Lower leg skin (tissue), 4 donors: Measurements from ENCODE around the gene ZNF543. TPM values are rescaled to one million over a fixed set of nuclear protein-coding genes. Genes with fewer than 3 reads are reported as not detected.

Source experiments
- DNase-seq, 2 donors: peaks; one replicate each; pipeline ENCODE4 v3.0.0-alpha.2; 2019; ENCODE audit warnings: low spot score in 2 of 2
- H3K4me3 ChIP-seq: fragments of 200-600 bp; sonication (generic); 2 replicates; pipeline ENCODE4 v1.5.1; 2017; ENCODE audit warnings: mild to moderate bottlenecking, low read depth; ENCODE audit not compliant: poor library complexity, severe bottlenecking
- CTCF ChIP-seq, 3 donors: fragments of 450-650 bp; IDR thresholded peaks; one replicate each; pipeline ENCODE4 v1.5.1; 2016; ENCODE audit warnings: antibody characterized with exemption in 3 of 3, mild to moderate bottlenecking in 3 of 3, moderate library complexity in 2 of 3
- POLR2A ChIP-seq, 2 donors: fragments of 450-650 bp; IDR thresholded peaks; one replicate each; pipeline ENCODE4 v1.6.1; 2016 to 2017; ENCODE audit warnings: antibody characterized with exemption in 2 of 2, mild to moderate bottlenecking in 1 of 2, moderate library complexity in 1 of 2
- WGBS, 2 donors: methylation state at CpG; one replicate each; pipeline ENCODE4 v1.1.5; 2018; 5-methylcytosine and 5-hydroxymethylcytosine counted together
- intact Hi-C: fragments of 100-400 bp; cut with DNase I; formaldehyde crosslinking; loops from one replicate; pipeline ENCODE4 v1.15.0; 2023; ENCODE audit warnings: low total_unique reads
- total RNA-seq, 4 donors: library from RNA; depleted of rRNA; stranded (reverse); fragments of >200 nt; gene quantifications; one replicate each; pipeline ENCODE4 v1.1.0, GENCODE V29; 2016

Gene ZNF543
- total RNA-seq, 4 donors from 2014 or later = 11.4 to 15.7 (median 12.4) TPM

DNA sequence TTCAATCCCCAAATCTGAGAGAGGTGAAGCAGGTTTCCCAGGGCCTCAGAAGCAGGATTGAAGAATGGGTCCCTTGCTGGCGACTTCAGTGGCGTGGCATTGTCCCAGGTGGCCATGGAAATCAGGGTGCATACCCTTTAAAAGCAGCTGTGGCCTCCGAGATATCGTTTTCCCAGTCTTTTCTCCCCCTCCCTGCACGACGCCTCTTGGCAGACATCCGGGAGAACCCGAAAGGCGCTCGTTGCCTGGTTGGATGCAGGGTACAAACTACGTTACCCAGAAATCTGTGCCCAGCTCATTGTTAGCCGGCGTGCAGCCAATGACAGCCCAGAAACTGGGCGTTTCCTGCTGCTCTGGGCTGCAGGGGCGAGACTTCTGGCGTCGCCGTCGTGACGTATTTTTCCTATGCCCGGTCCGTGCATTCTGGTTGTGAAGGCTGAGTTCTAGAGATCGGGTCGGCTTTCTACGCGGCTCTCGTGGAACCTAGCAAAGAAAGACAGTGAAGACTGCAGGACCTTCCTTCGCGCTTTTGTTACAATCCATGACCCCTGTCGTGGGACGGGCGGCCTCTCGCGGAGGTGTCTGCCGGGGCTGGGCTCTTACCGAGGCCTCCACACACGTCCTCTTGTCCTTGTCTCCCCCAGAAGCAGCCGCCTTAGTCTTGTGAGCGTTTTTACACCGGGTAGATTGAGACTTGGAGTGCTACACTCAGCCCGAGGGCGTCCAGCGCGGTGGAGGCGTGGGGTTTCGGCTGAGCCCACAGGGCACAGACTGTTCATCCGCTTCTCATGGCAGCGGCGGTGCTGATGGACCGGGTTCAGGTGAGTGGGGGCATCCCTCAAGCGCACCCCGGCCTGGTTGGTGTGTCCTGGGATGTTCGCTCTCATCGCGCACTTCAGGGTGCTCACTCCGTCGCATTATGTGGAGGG, 30.9 kb downstream of the ZNF543 start, which contains the start of gene ZNF304:
Gene ZNF304, plus strand, starts transcription at position 395 of the 929 bp plus-strand sequence. Its CDS starts 394 bp downstream, at position 789.
- 1% methylated on average over 52 to 54 of the region's 57 CpGs for WGBS, 2 donors
- DNase-seq = peak; percentile 93 to 97
- TF ChIP-seq CTCF (IDR thresholded peaks at IDR 0.05) = no peak
- TF ChIP-seq POLR2A (IDR thresholded peaks at IDR 0.05) = no peak
- intact Hi-C loops = no loop called here
- H3K4me3 ChIP-seq = peak within 1 kb of the TSS; percentile 89

DNA sequence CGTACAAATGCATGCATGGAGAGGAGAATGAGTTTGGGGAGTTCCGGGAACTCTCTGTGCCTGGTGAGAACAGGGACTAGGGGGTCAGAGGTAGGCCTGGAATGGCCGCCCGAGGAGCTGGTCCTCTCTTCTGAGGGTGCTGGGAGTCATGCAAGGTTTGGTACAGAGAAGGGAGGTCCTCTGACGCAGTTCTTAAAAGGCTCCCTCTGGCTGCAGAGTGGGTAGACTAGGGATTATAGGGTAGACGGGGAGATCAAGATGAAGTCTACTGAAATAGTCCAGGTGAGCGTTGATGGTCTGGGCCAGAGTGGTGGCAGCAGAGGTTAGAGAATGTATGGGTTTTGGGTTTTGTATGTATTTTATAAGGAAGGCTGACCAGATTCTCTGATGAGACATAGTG, 31.6 kb downstream of the ZNF543 start:
- no peak for TF ChIP-seq POLR2A (IDR thresholded peaks at IDR 0.05)
- TF ChIP-seq CTCF (IDR thresholded peaks at IDR 0.05) = no peak
- peak overlapping the region; percentile 89 for H3K4me3 ChIP-seq
- 16 to 32% methylated on average over 7 of the region's 7 CpGs for WGBS, 2 donors
- intact Hi-C loops = no loop called here
- no peak for DNase-seq

DNA sequence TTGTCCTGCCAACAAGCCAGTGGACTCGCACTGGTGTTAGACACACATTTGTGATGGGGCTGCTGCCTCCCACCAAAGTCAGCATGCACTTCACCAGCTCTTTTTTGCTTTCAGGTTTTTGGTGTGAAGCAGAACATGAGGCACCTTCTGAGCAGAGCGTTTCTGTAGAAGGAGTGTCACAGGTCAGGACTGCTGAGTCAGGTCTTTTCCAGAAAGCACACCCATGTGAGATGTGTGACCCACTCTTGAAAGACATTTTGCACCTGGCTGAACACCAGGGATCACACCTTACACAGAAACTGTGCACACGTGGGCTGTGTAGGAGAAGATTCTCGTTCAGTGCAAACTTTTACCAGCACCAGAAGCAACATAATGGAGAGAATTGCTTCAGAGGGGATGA, 35.6 kb downstream of the ZNF543 start:
- DNase-seq = no peak
- no peak overlapping the region for H3K4me3 ChIP-seq
- intact Hi-C loops = no loop called here
- TF ChIP-seq CTCF (IDR thresholded peaks at IDR 0.05) = no peak
- no peak for TF ChIP-seq POLR2A (IDR thresholded peaks at IDR 0.05)
- WGBS, 2 donors = 92 to 94% methylated on average over 4 of the region's 4 CpGs

- TF ChIP-seq CTCF (IDR thresholded peaks at IDR 0.05) (no peak), POLR2A (IDR thresholded peaks at IDR 0.05) (no peak)
- H3K4me3 ChIP-seq = no peak overlapping the region
- WGBS, 2 donors = 97 to 100% methylated on average over 5 of the region's 5 CpGs
- intact Hi-C loops = no loop called here
- no peak for DNase-seq
These were observed 37.1 kb downstream of the ZNF543 start for GRCh38 chr19:57357406-57357805.

DNA sequence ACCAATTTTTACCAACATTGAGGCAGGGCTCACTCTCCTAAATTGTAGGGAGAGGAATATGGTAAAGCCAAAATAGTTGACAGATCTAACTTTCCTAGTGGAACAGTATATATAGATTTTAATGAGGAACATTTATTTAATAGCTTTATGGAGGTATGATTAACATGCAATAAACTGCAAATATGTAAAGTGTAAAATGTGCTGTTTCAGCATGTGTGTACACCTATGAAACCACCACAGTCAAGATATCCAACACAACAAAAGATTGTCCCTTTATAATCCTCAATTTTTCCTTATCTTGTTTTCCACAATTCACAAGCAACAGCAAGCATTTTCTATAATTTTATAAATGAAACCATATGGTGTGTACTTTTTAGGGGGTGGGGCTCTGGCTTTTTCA, 39.0 kb downstream of the ZNF543 start:
- TF ChIP-seq CTCF (IDR thresholded peaks at IDR 0.05) (no peak), POLR2A (IDR thresholded peaks at IDR 0.05) (no peak)
- intact Hi-C loops = no loop called here
- DNase-seq = no peak
- H3K4me3 ChIP-seq = no peak overlapping the region
